Stomach (tissue), 9 donors: ENCODE data around the gene RIN3. TPM values are rescaled to one million over a fixed set of nuclear protein-coding genes. Genes with fewer than 3 reads are reported as not detected.
A peak's percentile ranks its signal among the peaks of the same experiment; 100 is the strongest.

ENCODE experiments used
- DNase-seq, 2 donors: peaks; one replicate each; pipeline versions ENCODE4 v3.0.0 to v3.0.0-alpha.2; 2013 to 2019
- H3K27ac ChIP-seq, 5 donors: fragments of 200-600 bp in 4 of 5; sonication (generic) in 4 of 5; one replicate each; pipeline ENCODE4 v1.5.1; 2013 to 2019; ENCODE audit warnings: mild to moderate bottlenecking in 1 of 5, moderate library complexity in 1 of 5
- H3K27me3 ChIP-seq, 3 donors: fragments of 200-600 bp; sonication (generic); one replicate each; pipeline ENCODE4 v1.5.1; 2017 to 2019; ENCODE audit warnings: mixed run types in 1 of 3
- H3K36me3 ChIP-seq, 4 donors: fragments of 200-600 bp; sonication (generic); 1 replicate in 3 of 4; 2 replicates in 1 of 4; pipeline ENCODE4 v1.5.1; 2016 to 2019
- H3K4me1 ChIP-seq, 4 donors: fragments of 200-600 bp; sonication (generic); one replicate each; pipeline ENCODE4 v1.5.1; 2016 to 2019
- H3K4me3 ChIP-seq, 4 donors: fragments of 200-600 bp; sonication (generic) in 3 of 4; one replicate each; pipeline ENCODE4 v1.5.1; 2016 to 2019; ENCODE audit warnings: mild to moderate bottlenecking in 1 of 4
- H3K9me3 ChIP-seq, 4 donors: fragments of 200-600 bp; sonication (generic); one replicate each; pipeline ENCODE4 v1.5.1; 2016 to 2019
- CTCF ChIP-seq, 7 experiments: fragments of 450-650 bp in 4 of 7; fragments of 200-600 bp in 3 of 7; sonication (generic) in 3 of 7; IDR thresholded peaks; one replicate each; pipeline ENCODE4 v1.5.1; 2016 to 2019; ENCODE audit warnings: antibody characterized with exemption in 7 of 7, control low read depth in 2 of 7, mild to moderate bottlenecking in 1 of 7
- EP300 ChIP-seq: sonication (generic); formaldehyde crosslinking; IDR thresholded peaks from one replicate; pipeline ENCODE4 v1.6.1; 2017; ENCODE audit warnings: antibody characterized with exemption
- POLR2A ChIP-seq, 4 donors: fragments of 450-650 bp; IDR thresholded peaks; one replicate each; pipeline ENCODE4 v1.6.1; 2016; ENCODE audit warnings: antibody characterized with exemption in 4 of 4, control low read depth in 2 of 4, mild to moderate bottlenecking in 1 of 4, moderate library complexity in 1 of 4
- POLR2AphosphoS5 ChIP-seq, 3 donors: sonication (generic); formaldehyde crosslinking; IDR thresholded peaks; one replicate each; pipeline ENCODE4 v1.6.1; 2016; ENCODE audit warnings: antibody characterized with exemption in 3 of 3
- WGBS, 5 donors: extraction: QIAGEN DNeasy Blood & Tissue Kit in 3 of 5; methylation state at CpG; one replicate each; pipeline versions ENCODE4 v1.1.5 to v1.1.7; 2013 to 2018; 5-methylcytosine and 5-hydroxymethylcytosine counted together
- intact Hi-C: fragments of 100-400 bp; cut with DNase I; formaldehyde crosslinking; loops from one replicate; pipeline ENCODE4 v1.15.1; 2023; ENCODE audit warnings: low total_unique reads
- polyA plus RNA-seq, 3 donors: library from polyadenylated mRNA; stranded (reverse); fragments of 200-250 nt; gene quantifications; one replicate each; pipeline ENCODE4 v1.2.3, GENCODE V29; 2013
- total RNA-seq, 5 donors: library from RNA; depleted of rRNA; stranded (reverse); fragments of >200 nt; gene quantifications; one replicate each; pipeline versions ENCODE4 v1.1.0 to v1.2.3, GENCODE V29; 2014 to 2016
- donor health status: healthy with polysubstance abuse.
- donor health status: Bipolar disorder and iron deficiency.
- donor health status: healthy.

The RIN3 gene
- total and polyA plus RNA-seq, 8 donors, result 5.0 to 47.8 (median 8.0) TPM

DNA sequence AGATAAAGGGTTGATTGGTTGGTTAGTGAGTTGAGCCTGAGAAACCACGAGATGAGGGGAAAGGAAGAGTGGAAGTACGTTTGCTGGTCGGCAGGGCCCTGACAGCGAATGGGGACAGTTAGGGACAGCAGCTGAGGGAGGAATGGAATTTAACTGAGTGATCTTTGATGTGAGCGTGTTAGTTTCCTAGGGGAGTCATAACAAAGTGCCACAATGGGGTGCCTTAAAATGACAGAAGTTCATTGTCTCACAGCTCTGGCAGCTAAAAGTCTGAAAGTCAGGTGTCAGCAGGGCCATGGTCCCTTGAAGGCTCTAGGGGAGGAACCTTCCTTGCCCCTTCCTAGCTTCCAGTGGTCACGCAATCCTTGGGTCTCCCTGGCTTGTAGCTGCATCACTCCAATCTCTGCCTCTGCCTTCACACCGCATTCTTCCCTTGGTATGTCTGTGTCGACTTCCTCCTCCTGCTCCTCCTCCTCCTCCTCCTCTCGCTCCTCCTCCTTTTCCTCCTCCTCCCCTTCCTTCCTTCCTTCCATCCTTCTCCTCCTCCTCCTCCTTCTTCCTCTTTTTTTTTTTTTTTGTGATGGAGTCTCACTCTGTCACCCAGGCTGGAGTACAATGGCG lies 26.0 kb upstream of the RIN3 start:
- peaks cover 0 to 52% (median 0%) of the 10 kb centered on the region in 4 donors for H3K4me1 ChIP-seq
- H3K9me3 ChIP-seq, result no peaks in the 10 kb centered on the region
- peak overlapping the region in 2 of 5 donors; percentile 20 to 31 for H3K27ac ChIP-seq
- WGBS, 5 donors, result 59 to 68% (median 65%) methylated on average over 10 of the region's 10 CpGs
- no peak for TF ChIP-seq POLR2AphosphoS5 (IDR thresholded peaks at IDR 0.05)
- TF ChIP-seq CTCF (IDR thresholded peaks at IDR 0.05), result no peak
- no peak for TF ChIP-seq EP300
- TF ChIP-seq POLR2A (IDR thresholded peaks at IDR 0.05), result no peak
- H3K36me3 ChIP-seq, result no peaks in the 10 kb centered on the region
- no peak for DNase-seq
- intact Hi-C loops, result no loop called here
- peaks cover 0 to 13% (median 3%) of the 10 kb centered on the region in 3 donors for H3K27me3 ChIP-seq
- no peak overlapping the region for H3K4me3 ChIP-seq

- no peak for TF ChIP-seq POLR2A (IDR thresholded peaks at IDR 0.05)
- TF ChIP-seq EP300, result no peak
Observed at GRCh38 chr14:92489394-92490238, 24.0 kb upstream of the RIN3 start.

GRCh38 chr14:92490239-92490959 lies 23.2 kb upstream of the RIN3 start:
- peak overlapping the region in 2 of 5 donors; percentile 20 to 44 for H3K27ac ChIP-seq
- 70 to 82% (median 76%) methylated on average over 17 of the region's 17 CpGs for WGBS, 5 donors
- no peaks in the 10 kb centered on the region for H3K27me3 ChIP-seq
- TF ChIP-seq POLR2AphosphoS5 (IDR thresholded peaks at IDR 0.05) (no peak), CTCF (IDR thresholded peaks at IDR 0.05) (no peak), EP300 (no peak), POLR2A (IDR thresholded peaks at IDR 0.05) (no peak)
- H3K9me3 ChIP-seq, result no peaks in the 10 kb centered on the region
- intact Hi-C loops, result no loop called here
- no peak overlapping the region for H3K4me3 ChIP-seq
- DNase-seq, result no peak
- H3K36me3 ChIP-seq, result no peaks in the 10 kb centered on the region
- peaks cover 0 to 57% (median 0%) of the 10 kb centered on the region in 4 donors for H3K4me1 ChIP-seq

More at GRCh38 chr14:92489394-92490238, 24.0 kb upstream of the RIN3 start:
- no peak for DNase-seq
- peaks cover 0 to 57% (median 0%) of the 10 kb centered on the region in 4 donors for H3K4me1 ChIP-seq
- H3K27me3 ChIP-seq, result peaks cover 0 to 4% (median 0%) of the 10 kb centered on the region in 3 donors
- intact Hi-C loops, result no loop called here
- H3K4me3 ChIP-seq, result no peak overlapping the region
- H3K27ac ChIP-seq, result peak overlapping the region in 2 of 5 donors; percentile 20 to 46
- no peaks in the 10 kb centered on the region for H3K36me3 ChIP-seq
- WGBS, 5 donors, result 87 to 89% (median 87%) methylated on average over 20 to 21 of the region's 21 CpGs
- H3K9me3 ChIP-seq, result no peaks in the 10 kb centered on the region

GRCh38 chr14:92491782-92492181 lies 21.8 kb upstream of the RIN3 start:
- H3K27ac ChIP-seq, result peak overlapping the region in 3 of 5 donors; percentile 8 to 60 (median 46)
- H3K4me3 ChIP-seq, result no peak overlapping the region
- TF ChIP-seq POLR2AphosphoS5 (IDR thresholded peaks at IDR 0.05), result no peak
- TF ChIP-seq EP300, result no peak
- TF ChIP-seq CTCF (IDR thresholded peaks at IDR 0.05), result no peak
- TF ChIP-seq POLR2A (IDR thresholded peaks at IDR 0.05), result no peak
- H3K36me3 ChIP-seq, result no peaks in the 10 kb centered on the region
- no peak for DNase-seq
- WGBS, 5 donors, result 67 to 80% (median 77%) methylated on average over 8 of the region's 8 CpGs
- H3K4me1 ChIP-seq, result peaks cover 0 to 54% (median 0%) of the 10 kb centered on the region in 4 donors
- intact Hi-C loops, result no loop called here
- H3K27me3 ChIP-seq, result no peaks in the 10 kb centered on the region
- no peaks in the 10 kb centered on the region for H3K9me3 ChIP-seq
